Measurements from ENCODE around the gene RABL2A. TPM values are rescaled to one million over a fixed set of nuclear protein-coding genes. Genes with fewer than 3 reads are reported as not detected.
"Not testable (repeated sequence)": the region's sequence is repeated elsewhere in the genome, so short reads cannot be mapped to it uniquely, and the experiment has no call there.

Gene RABL2A
- polyA plus RNA-seq, 3 donors from 2014 or later, result 5.7 to 15.4 (median 9.0) TPM

DNA sequence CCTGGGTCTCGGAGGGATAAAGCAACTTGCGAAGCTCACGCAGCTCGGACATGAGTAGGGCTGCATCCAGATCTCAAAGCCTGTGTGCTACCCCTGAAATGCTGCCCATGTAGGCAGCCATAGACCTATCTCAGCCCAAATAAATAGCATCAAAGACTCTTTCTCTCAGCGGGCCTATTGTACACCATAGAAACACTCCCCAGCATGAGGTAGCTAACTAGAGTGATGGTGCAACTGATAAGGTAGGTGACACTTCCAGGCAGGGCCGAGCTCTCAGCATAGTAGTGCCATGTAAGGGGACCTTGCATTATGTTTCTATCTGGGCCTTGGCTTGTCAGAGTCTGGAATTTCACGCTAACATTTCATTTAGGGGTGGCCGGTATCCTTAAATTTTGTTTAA is 52.4 kb downstream of the RABL2A start:
- Mint-ChIP-seq H3K4me1 (peaks cover 16 to 20% of the 10 kb centered on the region in 2 donors), H3K27me3 (ENCODE audit: low read depth in 3 of 3) (peaks cover 0 to 4% (median 0%) of the 10 kb centered on the region in 3 donors), H3K36me3 (no peaks in the 10 kb centered on the region), H3K27ac (peak overlapping the region in 4 of 6 donors; percentile 6 to 39 (median 20)), H3K9me3 (no peaks in the 10 kb centered on the region), H3K4me3 (peak overlapping the region in 4 of 5 donors; percentile 0 to 37 (median 24))
- peak; percentile 40 to 56 (median 48) for DNase-seq

DNA sequence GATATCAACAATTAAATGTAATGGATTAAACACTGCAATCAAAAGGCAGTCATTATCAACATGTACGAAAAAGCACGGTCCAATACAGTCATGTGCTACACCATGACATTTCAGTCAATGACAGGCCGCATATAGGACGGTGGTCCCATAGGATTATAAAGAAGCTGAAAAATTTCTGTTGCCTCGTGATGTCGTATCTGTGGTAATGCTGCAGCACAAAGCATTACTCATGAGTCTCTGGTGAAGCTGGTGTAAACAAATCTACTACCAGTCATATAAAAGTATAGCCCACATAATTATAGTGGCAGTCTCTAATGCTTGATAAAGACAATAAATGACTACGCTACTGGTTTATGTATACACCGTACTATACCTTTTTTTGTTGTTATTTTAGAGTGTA is 58.4 kb downstream of the RABL2A start:
- Mint-ChIP-seq H3K27me3 (ENCODE audit: low read depth in 3 of 3) (no peaks in the 10 kb centered on the region), H3K36me3 (no peaks in the 10 kb centered on the region), H3K4me1 (peaks cover 1 to 2% of the 10 kb centered on the region in 2 donors), H3K27ac (no peak overlapping the region), H3K4me3 (no peak overlapping the region), H3K9me3 (no peaks in the 10 kb centered on the region)
- no peak for DNase-seq

DNA sequence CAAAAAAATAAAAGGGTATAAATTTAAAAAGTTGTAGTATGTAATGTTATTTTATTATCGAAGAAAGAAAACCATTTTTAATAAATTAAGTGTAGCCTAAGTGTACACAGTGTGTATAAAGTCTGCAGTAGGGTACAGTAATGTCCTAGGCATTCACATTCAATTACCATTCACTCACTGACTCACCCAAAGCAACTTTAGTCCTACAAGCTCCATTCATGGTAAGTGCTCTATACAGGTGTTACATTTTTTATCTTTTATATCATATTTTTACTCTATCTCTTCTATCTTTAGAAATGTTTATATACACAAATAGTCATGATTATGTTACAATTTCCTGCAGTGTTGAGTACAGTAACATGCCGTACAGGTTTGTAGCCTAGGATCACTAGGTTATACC is 59.5 kb downstream of the RABL2A start:
- no peak overlapping the region for H3K4me3 Mint-ChIP-seq
- no peak overlapping the region for H3K27ac Mint-ChIP-seq
- H3K4me1 Mint-ChIP-seq, result no peaks in the 10 kb centered on the region
- no peaks in the 10 kb centered on the region for H3K9me3 Mint-ChIP-seq
- H3K36me3 Mint-ChIP-seq, result no peaks in the 10 kb centered on the region
- DNase-seq, result no peak
- no peaks in the 10 kb centered on the region for H3K27me3 Mint-ChIP-seq (ENCODE audit: low read depth in 3 of 3)

DNA sequence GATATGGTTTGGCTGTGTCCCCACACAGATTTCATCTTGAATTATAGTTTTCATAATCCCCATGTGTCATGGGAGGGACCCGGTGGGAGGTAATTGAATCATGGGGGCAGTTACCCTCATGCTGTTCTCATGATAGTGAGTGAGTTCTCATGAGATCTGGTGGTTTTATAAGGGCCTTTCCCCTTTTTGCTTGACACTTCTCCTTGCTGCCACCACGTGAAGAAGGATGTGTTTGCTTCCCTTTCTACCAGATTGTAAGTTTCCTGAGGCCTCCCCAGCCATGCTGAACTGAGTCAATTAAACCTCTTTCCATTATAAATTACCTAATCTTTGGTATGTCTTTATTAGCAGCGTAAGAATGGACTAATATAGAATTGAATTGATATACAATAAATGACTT is 63.8 kb downstream of the RABL2A start:
- H3K36me3 Mint-ChIP-seq, DNase-seq, H3K4me3 Mint-ChIP-seq, H3K9me3 Mint-ChIP-seq, H3K27ac Mint-ChIP-seq: not testable (repeated sequence)
- Mint-ChIP-seq H3K27me3 (ENCODE audit: low read depth in 3 of 3) (peaks cover 4 to 14% (median 6%) of the 10 kb centered on the region in 3 donors), H3K4me1 (peaks cover 23 to 28% of the 10 kb centered on the region in 2 donors)

Other genes with a start within 250 kb of the RABL2A start
- 10 to 100 TPM; 15.2 to 24.9 (median 22.4) TPM for gene ZNG1B, start 189.6 kb upstream of the RABL2A start, polyA plus RNA-seq
- not detected for gene FOXD4L1, start 128.6 kb upstream of the RABL2A start, polyA plus RNA-seq
- 10 to 100 TPM; 10.4 to 11.9 (median 10.5) TPM for gene SLC35F5, start 129.4 kb downstream of the RABL2A start, polyA plus RNA-seq